Medulla oblongata (tissue), 1 donor: ENCODE measurements around the gene PLEKHA7.
"Not testable (repeated sequence)": the region's sequence is repeated elsewhere in the genome, so short reads cannot be mapped to it uniquely, and the experiment has no call there.

Experiments used
- DNase-seq: peaks from one replicate; pipeline ENCODE4 v3.0.0-alpha.2; 2015; ENCODE audit errors: extremely low spot score

PLEKHA7 gene

DNA sequence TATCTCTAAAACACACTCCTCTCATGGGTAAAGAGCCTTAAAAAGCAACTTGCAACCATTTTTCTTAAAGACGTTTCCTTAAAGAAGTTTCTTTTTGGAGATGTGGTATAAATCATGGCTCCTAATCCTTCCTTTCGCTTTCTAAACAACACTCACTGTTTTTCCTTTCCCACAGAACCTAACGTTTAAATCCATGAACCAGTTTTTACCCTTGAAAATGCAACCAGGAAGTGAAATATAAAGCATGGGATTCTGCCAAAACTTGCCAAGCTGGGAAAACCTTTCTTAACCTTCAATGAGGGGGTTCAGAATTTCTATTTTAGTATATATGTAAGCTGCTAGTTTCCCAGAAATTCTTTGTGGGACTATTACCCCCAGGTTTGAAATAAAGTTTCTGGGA lies 8.6 kb downstream of the PLEKHA7 start:
- no peak for DNase-seq

DNA sequence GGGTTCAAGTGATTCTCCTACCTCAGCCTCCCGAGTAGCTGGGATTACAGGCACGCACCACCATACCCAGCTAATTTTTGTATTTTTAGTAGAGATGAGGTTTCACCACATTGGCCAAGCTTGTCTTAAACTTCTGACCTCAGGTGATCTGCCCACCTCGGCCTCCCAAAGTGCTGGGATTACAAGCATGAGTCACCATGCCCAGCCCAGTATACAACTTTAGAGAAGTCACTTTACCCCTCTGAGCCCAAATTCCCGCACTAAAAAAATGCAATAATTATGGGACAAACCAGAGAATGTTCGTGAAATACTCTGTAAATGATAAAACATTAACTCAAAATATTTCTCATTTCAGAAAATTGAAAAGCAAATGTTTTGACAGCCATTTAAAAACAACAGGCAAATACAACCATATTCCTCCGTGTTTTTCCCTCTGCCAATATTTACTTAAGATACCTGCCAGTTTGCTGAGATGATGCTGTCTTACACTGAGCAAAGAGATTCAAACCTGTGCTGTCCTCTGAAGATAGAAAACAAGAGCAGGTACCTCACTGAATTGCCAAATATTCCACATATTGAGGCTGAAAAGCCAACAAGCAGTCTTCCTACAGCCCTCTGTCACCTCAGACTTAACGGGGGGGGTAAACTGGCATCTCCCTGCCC lies 9.6 kb downstream of the PLEKHA7 start:
- no peak for DNase-seq

DNA sequence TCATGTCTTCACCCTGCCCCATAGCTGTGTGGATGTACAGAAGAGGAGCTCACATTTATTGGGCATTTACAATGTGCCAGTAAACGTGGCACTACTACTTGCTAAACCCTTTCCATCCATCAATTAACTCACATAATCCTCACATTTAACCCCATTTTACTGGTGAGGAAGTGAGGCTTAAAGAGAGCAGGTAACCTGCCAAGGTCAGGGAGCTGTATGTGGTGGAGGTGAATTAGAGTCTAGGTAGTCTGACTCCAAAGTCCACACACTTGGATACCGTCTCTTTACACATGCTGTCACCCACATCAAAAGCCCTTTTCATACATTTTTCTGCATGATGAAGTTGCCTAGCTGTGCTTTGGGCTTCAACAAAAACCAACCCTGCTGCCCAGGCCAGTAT lies 10.8 kb downstream of the PLEKHA7 start:
- no peak for DNase-seq

DNA sequence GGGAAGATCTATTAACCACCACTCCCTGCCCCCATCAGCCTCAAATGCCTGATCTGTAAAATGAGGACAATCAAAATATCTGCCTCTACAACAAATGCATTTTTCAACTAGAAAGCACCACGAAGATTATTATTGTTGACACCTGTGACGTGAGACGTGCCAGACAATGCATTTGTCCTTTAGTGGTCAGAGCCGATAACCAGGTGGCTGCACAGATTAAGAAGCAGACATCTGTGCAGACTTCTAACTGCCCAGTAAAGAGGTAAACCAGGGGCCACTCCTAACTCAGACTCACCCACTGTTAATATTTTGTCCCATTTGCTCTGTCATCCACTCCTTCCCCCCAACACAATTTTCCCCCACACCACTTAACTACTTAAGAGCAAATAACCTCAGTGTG lies 11.7 kb downstream of the PLEKHA7 start:
- no peak for DNase-seq

DNA sequence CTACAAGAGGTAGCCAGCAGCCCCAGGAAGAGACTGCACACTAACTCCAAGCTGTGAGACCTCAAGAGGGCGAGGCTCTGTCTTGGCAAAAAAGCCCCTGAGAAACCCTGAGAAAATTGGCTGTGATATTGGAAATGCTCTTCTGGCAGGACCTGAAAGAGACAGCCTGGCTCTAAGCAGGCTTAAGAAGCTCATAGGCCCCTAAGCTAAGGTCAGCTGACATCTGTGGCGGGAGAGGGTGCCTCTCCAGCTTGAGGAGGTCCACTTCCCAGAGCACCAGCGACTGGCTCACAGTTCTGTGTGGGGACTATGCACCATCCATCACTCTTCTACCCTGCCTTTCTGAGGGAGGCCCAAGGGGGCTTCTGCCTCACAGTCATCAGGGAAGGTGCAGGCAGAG lies 12.4 kb downstream of the PLEKHA7 start:
- DNase-seq, result peak; percentile 42

DNA sequence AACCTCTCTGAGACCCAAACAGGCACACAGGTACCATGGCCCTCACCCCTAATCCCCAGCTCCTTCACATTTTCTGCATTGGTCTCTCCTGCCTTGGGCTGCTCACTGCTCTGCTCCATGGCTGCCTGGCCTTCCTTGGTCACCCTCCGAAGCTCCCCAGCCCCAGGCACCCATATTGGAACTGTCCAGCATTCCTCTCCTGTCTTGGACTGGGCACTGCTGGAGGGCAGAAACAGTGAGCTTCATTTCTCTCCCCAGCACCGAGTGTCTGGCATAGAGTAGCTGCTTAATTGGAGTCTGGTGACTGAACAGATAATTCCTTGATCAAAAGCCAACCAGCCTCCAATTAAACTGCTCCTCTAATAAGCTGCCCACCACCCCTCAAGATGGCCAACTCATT lies 13.2 kb downstream of the PLEKHA7 start:
- DNase-seq, result no peak

DNA sequence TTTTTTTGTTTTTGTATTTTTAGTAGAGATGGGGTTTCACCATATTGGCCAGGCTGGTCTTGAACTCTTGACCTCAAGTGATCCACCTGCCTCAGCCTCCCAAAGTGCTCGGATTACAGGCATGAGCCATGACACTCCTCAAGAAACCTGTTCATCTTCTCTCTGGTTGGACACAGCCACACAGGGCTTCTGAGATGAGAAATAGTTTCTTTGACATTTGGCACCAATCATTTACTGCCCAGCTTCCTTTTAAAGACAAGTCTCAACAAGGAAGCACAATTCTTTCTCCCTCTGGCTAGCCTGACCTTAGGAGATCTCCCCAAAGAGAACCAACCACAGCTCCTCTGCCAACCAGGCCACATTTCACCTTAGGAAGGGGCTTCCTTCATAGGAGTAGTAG lies 14.0 kb downstream of the PLEKHA7 start:
- DNase-seq, result not testable (repeated sequence)

DNA sequence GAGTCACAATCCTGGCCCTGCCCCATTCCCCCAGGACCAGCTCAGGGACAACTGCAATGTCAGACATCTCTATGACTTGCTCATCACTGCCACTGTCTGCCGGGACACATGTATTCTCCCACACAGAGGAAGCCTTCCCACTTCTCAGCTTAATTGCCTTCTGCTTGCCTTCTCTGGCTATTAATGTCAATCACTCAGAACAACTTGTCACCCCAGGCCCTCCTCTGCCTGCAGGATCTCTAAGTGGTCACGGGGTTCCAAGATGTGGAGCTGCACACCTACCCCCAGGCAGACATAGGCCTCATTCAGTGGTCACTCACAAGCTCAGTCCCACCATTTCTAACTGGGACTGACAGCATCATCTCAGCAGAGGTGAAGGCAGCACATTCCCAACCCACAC lies 15.1 kb downstream of the PLEKHA7 start:
- no peak for DNase-seq

DNA sequence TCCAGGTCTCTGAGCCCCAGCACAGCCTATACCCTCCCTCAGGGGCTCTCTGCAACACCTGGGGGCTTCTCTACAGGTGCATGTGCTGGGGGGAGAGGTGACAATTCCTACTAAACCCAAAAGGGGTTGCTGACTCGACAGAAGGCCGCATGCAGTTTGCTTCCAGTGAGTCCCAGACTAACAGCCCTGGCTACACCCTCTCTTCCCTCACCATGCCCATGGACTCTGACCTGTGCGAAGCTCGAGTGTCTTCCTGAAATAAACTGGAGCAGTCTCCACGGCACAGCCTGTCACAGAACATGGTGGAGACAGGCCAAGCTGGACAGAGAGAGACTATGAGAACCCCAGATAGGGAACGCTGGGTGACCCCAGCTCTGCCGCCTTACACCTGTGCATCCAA lies 16.6 kb downstream of the PLEKHA7 start:
- no peak for DNase-seq

DNA sequence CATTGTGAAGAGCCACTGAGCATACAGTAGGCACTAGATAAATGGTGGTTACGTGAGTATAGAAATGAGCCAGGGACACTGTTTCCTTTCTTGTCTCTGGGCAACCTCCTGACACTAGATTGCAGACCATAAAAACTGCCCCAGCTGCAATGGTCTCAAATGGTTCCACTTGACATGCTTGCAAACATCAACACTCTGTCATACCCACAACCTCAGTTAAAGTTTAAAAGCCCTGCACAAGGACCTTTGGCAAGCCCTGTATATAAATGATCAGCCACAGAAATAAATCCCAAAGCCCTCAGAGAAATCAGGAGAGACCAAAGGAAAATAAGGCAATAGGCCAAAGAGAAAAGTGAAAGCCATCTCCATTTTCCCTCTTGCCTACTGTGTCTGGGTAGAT lies 20.7 kb downstream of the PLEKHA7 start:
- DNase-seq, result no peak

DNA sequence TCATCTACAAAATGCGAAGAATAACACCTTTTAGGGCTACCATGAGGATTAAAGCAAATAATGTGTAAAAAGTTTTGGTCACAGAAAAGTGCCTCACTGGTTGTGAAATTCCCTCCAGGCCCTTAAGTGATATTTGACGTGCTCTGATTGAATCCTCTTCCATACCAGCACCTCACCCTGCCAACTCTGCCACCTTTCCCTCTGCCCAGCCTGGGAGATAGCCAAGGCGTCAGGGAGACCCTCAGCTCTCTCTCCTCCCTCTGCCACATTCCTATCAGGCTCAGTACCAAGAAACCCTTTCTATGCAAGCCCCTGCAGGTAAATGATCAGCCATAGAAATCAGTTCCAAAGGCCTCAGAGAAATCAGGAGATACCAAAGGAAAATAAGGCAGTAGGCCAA lies 21.4 kb downstream of the PLEKHA7 start:
- no peak for DNase-seq

DNA sequence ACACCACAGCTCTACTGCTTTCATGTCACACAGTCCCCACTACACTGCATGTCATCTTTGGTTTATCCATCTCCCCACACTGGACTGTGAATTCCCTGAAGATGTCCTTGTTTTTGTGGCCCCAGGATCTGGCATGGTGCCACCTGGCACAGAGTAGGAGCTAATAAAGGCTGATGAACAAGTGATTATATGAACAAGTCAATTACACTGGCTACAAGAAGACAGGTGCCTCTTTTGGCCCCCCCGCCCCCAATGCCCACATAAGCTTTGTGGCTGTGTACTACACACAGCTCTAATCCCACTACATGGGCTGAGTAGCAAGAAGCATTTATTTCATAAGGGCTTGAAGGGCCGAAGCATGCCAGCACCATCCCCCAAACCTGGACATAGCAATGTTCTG lies 24.7 kb downstream of the PLEKHA7 start:
- DNase-seq, result no peak

DNA sequence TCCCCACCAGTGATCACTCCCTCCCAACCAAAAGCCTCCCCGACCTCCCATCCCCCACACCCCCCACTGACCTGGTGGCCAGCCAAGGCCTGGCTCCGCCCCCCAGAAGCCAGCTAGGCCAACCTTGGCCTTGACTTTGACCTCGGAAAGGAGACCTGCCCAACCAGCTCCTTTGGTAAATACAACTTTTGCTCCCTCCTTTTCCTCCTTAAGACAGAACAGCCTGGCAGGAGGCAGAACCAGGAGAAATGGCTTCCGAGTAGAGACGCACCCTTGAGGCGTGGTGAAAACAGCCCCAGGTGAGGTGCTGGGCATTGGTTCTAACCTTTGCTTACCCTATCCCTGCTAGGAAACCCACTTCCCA lies 27.0 kb downstream of the PLEKHA7 start:
- no peak for DNase-seq

DNA sequence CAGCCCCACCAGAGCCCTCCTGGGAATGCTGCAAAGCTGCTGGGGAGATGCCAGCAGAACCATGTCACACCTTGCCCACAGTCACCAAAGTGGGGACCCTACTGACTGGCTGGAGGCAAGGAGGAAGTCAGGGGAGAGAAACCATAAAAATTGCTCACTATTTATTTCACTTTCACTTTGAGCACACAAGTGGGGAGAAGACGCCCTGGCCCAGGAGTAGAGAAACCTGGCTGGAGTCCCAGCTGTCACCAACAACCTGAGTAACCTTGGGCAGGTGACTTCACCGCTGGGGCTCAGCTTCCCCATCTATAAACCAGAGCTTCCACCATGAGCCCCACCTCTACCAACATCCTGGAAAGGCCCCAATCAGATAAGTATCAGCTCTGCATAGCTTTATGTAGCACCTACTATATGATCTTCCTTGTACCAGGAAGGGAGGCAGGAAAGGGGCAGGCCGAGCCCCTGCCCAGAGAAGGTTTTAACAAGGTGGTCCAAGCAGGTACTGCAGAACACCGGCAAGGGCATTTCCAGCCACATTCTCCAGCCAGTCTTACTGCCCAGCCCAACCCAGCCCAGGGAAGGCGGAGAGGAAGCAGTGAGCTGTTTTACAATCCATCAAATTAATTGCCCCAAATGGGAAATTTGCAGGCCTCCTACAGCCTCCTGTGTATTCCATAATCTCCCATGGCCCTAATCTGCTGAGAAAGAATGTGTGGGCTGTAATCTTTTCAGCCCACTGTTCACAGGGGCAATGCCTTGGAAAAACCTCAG lies 27.6 kb downstream of the PLEKHA7 start:
- DNase-seq, result no peak

DNA sequence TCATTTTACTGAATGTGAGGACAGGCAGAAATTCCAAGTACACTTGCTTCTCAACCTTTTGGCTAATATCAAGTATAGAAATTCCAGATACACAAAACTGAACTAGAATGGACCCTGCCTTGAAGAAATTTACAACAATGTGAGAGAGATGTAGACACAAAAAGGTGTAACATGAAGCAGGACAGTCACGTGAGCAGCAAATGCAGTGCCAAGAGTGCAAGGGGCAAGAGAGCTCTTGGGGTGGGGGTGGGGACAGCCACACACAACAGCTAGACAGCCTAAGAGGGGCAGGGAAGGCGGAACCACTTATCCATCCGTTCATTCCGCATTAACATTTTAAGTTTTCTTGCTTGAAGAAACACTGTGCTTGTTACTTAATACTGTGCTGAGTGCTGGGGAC lies 28.9 kb downstream of the PLEKHA7 start:
- no peak for DNase-seq

DNA sequence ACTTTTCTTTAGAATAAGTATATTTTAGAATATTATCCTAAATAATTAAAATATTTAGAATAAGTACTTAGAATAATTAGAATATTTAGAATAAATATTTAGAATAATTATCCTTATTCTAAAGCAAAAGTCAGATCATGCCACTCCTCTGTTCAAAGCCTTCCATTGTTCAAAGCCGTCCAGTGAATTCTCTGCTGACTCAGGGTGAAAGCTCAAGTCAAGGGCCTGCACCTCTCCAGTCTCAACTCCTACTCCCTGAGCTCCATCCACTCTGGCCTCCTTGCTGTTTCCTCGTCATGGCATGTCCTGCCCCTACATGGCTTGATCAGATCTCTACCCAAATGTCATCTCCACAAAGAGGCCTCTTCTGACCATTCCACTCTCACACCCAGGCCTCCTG lies 30.0 kb downstream of the PLEKHA7 start:
- DNase-seq, result peak; percentile 73

DNA sequence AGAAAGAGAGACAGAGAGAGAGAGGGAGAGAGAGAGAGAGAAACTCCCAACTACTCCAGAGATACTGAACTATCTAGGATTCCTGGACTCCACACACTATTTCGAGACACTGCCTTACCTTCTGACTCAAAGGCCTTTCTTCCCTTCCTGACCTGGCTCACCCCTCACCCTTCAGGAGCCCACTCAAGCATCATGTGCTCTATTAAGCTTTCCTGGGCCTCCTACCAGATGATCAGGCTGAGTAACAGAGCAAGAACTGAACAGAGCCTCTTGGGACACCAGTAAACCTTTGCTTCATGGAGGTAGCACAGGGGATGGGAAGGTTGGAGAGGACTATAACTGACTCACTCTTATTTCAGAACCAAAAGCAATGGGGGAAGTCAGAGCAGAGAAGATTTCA lies 31.4 kb downstream of the PLEKHA7 start:
- DNase-seq, result peak; percentile 41

DNA sequence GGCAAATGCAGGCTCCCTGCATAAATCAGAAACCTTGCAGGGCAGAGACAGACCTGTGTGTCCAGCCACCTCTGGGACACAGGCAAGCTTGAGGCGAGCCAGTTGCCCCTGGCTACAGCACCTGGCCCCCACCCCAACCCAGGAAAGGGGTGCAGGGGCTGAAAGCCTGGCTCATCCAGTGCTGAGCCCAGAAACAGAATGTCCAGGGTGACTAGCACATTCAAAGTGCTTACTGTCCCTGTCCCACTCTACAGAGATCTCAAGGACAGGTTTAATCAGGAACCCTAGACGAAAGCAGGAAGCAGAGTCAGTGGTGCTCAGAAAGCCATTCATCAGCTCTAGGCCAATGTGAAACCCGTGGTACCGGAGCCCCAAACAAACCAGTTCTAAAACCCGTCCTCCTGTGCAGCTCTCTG lies 31.9 kb downstream of the PLEKHA7 start:
- DNase-seq, result peak; percentile 51

DNA sequence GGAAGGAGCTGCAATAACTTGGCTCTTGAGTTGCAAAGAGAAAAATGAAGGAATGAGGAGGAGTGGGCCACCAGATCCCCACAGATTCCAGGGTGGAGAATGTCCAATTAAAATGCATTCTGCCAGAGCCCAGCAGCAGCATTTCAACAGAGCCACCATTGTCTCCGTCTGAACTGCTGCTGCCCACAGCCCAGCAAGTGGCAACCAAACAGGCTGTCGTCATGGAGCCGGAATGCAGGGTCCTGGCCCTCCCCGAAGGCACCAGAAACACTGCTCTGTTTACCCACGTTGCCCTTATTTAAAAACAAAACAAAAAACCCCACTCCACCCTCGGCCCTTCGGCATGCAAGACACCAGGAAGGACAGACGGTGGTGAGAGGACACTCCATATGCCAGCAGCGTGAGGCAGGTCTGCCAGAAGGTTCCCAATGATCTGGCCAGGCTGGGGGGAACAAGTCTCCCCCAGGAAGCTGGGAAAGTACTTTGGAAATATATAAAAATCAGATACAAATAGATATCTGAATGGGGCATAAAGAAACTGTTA lies 32.5 kb downstream of the PLEKHA7 start:
- peak; percentile 91 for DNase-seq

DNA sequence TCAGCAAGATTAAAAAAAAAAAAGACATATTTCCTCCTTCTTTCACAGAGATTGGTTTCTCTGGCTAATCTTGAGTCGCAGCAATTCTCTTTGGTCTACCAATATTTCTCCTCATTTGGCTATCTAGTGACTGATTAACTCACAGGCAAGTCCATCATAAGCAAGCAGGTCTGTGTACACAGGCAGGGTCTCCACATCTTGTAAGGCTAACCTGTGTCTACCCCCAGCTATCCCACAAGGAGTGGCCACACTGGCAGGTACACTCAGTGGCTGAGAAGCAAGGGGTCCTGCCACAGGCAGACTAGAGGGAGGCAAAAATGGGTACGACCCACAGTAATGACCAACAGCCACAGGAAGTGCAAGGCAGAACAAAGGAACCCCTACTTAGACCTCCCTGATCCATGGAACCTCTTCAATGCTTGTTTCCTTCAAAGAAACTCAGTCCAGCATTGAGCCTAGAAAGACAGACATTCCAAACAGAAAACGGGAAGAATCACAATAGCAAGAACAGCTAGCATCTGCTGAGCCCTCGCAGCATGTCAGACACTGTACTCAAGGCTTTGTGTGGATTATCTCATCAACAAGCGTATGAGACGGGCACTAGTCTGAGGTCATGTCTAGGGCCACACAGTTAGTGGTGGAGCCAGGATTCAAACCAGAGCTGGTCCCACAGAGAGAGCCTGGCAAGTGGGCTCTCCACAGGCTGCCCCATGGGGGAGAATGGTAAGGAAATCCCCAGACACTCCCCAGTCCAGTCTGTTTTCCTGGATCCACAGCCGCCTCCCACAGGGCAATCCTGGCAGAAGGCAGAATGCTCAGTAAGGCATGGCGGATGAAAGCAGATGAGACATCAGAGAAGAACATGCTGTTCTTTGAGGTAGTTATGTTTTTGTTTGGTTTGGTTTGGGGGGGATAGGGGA lies 34.3 kb downstream of the PLEKHA7 start:
- no peak for DNase-seq

DNA sequence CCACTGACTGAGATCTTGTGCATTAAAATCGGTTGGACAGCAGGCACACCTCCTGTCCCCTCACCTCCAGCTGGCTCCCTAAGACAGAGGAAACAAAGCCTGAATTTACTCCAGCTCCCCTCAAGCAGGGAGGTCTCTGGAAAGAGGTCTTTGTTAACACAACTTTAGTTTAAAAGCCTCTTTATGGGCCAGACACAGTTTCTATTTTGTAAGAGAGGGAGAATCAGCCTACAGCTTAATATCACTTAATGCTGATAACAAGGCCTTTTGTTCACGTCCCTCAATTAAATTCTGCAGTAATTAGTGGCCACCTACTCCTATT lies 36.3 kb downstream of the PLEKHA7 start:
- no peak for DNase-seq
